HL-60 (cell line): Measurements from ENCODE around the gene TMEM127.

Source experiments
- DNase-seq, 2 experiments: peaks; one replicate each; pipeline ENCODE4 v3.0.0-alpha.2; 2010 to 2020; ENCODE audit warnings: low read depth in 1 of 2, low spot score in 1 of 2
- H3K27ac ChIP-seq: fragments of 250-450 bp; sonication (Bioruptor Pico); replicated peaks from 2 replicates; pipeline ENCODE4 v1.5.1; 2020; ENCODE audit warnings: mild to moderate bottlenecking, moderate library complexity
- H3K27me3 ChIP-seq: fragments of 250-450 bp; sonication (Bioruptor Pico); 2 replicates; pipeline ENCODE4 v1.5.1; 2021; ENCODE audit warnings: mild to moderate bottlenecking, moderate library complexity; ENCODE audit not compliant: insufficient read depth, poor library complexity, severe bottlenecking
- H3K4me3 ChIP-seq: replicated peaks from 2 replicates; pipeline ENCODE4 v1.5.1; 2011; ENCODE audit warnings: mild to moderate bottlenecking, control low read depth, low read length; ENCODE audit not compliant: insufficient read depth
- CTCF ChIP-seq: IDR thresholded peaks from one replicate; pipeline ENCODE4 v1.5.1; 2011; ENCODE audit warnings: low read length, control low read depth, inconsistent platforms; ENCODE audit not compliant: insufficient read depth
- GABPA ChIP-seq: IDR thresholded peaks from 2 replicates; pipeline ENCODE4 v1.6.1; 2012; ENCODE audit warnings: low read depth
- POLR2AphosphoS5 ChIP-seq: IDR thresholded peaks from 2 replicates; pipeline ENCODE4 v1.6.1; 2012; ENCODE audit warnings: low read depth
- REST ChIP-seq: IDR thresholded peaks from 2 replicates; pipeline ENCODE4 v1.6.1; 2012; ENCODE audit warnings: low read depth; ENCODE audit not compliant: insufficient replicate concordance
- SPI1 ChIP-seq: IDR thresholded peaks from 2 replicates; pipeline ENCODE4 v1.6.1; 2012; ENCODE audit warnings: low read depth, mild to moderate bottlenecking, borderline replicate concordance

Gene TMEM127

GRCh38 chr2:96247896-96248295, 17.9 kb downstream of the TMEM127 start:
- Histone ChIP-seq H3K4me3 (no peak overlapping the region), H3K27ac (no peak overlapping the region), H3K27me3 (no peaks in the 10 kb centered on the region)
- TF ChIP-seq POLR2AphosphoS5 (no peak), CTCF (no peak), SPI1 (no peak), REST (no peak), GABPA (no peak)
- no peak for DNase-seq

- DNase-seq = peak in 1 of 2 experiments; percentile 20
- Histone ChIP-seq H3K27ac (no peak overlapping the region), H3K4me3 (no peak overlapping the region), H3K27me3 (no peaks in the 10 kb centered on the region)
- TF ChIP-seq SPI1 (no peak), GABPA (no peak), REST (no peak), CTCF (no peak), POLR2AphosphoS5 (no peak)
Measured at GRCh38 chr2:96247009-96247408, 18.8 kb downstream of the TMEM127 start.

- TF ChIP-seq GABPA (no peak), POLR2AphosphoS5 (no peak), REST (no peak), CTCF (no peak), SPI1 (no peak)
- peak overlapping the region; percentile 40 for H3K27ac ChIP-seq
- peak in 1 of 2 experiments; percentile 76 for DNase-seq
- no peak overlapping the region for H3K4me3 ChIP-seq
- H3K27me3 ChIP-seq = no peaks in the 10 kb centered on the region
Measured at GRCh38 chr2:96245609-96246390, 20.0 kb downstream of the TMEM127 start.
